SHP77 (cell line): Measurements from ENCODE around the gene UBIAD1.
"Not testable (repeated sequence)": the region's sequence is repeated elsewhere in the genome, so short reads cannot be mapped to it uniquely, and the experiment has no call there.

Source experiments
- DNase-seq, 2 experiments: peaks; one replicate each; lab custom pipeline; 2025; lab: John Stamatoyannopoulos, UW

UBIAD1 gene, protein sequence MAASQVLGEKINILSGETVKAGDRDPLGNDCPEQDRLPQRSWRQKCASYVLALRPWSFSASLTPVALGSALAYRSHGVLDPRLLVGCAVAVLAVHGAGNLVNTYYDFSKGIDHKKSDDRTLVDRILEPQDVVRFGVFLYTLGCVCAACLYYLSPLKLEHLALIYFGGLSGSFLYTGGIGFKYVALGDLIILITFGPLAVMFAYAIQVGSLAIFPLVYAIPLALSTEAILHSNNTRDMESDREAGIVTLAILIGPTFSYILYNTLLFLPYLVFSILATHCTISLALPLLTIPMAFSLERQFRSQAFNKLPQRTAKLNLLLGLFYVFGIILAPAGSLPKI

GRCh38 chr1:11272832-11273594, at the start of gene UBIAD1:
Gene UBIAD1 (plus strand): TSS chr1:11273198. CDS start chr1:11273532, 334 bp downstream.
- peak; percentile 48 to 79 for DNase-seq

GRCh38 chr1:11227106-11228077, 45.6 kb upstream of the UBIAD1 start:
- DNase-seq = no peak

DNA sequence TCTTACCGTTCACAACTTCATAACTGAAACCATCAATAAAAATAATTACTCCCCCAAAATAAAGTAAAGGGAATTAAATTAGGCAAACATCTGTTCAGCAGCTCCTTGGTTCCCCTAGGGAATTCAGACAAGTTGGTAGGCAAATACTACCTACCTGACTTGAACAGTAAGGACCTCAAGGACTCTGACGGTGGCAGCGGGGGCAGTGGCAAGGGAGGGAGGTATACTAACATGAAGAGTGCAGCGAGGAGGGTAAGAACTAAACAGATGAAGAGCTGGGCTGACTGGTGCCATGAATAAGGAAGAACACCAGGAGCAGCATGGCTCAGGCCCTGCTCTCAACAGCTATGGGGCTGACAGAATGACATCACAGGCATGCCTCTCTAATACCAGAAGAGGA, 43.8 kb upstream of the UBIAD1 start:
- no peak for DNase-seq

DNA sequence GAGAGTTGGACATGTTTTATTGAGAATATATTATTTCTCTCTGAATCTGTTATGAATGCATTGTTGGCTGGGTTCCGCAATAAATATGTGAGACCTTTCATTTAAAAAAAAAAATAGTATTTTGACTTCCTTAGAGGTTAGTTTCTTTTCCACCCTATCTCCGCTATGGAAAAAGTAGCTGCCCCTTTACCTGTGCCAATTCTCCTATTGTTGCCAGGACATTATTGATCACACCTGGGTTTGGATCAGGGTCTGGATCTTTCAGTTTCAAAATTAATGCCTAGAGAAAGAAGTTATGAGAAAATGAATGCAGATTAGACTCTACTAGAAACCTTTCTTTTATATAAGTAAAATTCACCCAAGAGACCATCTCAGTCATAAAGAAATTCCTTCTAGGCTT, 39.8 kb upstream of the UBIAD1 start:
- DNase-seq = no peak

DNA sequence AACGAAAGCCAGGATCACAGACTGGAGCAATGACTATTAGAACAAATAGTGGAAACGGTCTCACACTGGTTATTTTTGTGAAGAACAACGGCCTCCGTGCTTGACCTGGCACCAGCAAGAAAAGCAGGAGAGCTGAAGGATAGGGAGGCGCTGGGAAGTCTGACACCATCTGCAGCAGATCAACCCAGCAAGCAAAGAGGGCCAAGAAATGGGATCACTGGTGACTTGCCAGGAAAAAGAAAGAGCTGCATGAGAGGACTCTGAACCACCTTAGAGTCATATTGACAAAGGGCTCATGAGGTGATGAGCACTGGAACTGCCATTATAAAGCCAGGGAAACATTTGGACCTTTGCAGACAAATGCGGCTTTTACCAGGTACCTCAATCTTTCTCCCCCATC, 35.6 kb upstream of the UBIAD1 start:
- no peak for DNase-seq

GRCh38 chr1:11238311-11238710, 34.7 kb upstream of the UBIAD1 start:
- no peak for DNase-seq

DNA sequence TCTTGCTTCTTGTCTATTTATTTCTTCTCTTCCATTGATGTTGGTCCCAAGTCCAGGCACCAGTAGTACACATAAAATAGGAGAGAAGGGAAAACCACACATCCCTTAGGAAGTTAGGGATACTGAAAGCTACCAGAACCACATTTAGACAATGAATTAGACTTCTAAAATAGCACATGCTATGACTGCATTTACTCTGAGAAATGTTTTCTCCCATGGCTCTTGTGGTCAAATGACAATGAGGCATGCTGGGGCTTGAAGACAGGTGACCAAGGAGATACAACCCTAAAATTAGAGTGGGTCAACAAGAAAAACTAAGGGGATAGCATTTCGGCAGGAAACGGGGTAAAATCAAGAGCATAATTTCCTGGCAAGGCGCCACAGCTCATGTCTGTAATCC, 27.8 kb upstream of the UBIAD1 start:
- DNase-seq = no peak

DNA sequence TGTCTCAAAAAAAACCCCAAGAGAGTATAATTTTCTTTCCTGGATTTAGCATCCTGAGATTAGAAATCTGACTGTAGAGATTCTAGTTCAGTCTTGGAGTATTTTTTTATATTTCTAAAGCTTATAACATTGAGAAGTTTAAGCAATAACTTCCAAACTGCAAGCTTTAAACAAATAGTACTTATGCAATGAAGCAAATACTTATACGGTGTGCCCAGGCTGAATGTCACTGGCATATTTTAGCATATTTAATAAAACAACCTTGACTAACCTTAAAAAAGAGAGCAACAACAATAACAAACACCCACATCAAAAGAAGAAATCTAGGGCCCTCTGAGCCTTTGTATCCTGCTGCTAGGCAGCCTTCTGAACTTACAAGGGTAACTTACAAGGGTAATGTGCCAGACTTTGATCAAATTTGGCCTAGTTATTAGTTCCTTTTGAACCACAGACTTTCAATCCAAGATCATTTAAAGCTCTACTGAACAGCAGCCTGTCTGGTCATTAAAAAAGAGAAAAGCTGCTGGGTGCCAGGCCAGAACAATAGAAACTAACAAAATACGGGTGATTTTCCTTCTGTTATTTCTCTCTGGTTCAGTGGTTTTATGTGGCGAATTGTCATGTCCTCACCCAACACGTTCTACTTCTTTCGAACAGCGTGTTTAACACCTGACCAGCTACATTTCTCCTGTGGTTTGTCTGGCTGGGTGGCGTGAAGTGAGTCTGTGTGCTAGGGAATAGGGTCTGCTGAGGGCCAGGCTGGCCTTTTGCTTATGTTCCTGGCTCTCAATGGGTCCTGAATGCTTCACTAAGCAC, 26.9 kb upstream of the UBIAD1 start:
- no peak for DNase-seq

DNA sequence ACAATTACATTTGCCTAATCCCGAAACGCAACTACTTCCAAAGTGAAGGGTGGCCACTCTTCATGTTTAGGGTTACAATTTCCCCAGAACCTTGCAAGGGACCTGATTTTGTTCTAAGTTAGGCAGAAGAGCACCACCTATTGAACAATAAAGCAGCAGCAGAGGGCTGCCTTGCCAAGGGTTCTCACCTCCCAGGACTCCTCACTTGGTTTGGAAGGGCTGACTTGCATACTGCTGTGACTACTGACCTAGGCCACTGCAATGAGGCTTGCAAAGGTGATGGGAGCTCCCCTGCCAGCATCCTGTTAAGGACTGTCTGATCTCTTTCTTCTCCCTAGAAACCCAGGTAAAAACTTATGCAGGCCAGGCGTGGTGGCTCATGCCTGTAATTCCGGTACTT, 24.8 kb upstream of the UBIAD1 start:
- DNase-seq = no peak

GRCh38 chr1:11252538-11252937, 20.5 kb upstream of the UBIAD1 start:
- no peak for DNase-seq

GRCh38 chr1:11253226-11253625, 19.8 kb upstream of the UBIAD1 start:
- DNase-seq = no peak

- no peak for DNase-seq
Observed at GRCh38 chr1:11256299-11256698, 16.7 kb upstream of the UBIAD1 start.

- DNase-seq = peak; percentile 99 to 100
Observed at GRCh38 chr1:11262171-11263049, 10.6 kb upstream of the UBIAD1 start, which contains the start of gene MTOR. Gene MTOR (minus strand): TSS chr1:11262551. CDS start chr1:11259409, 3,142 bp downstream.

- no peak for DNase-seq
Observed at GRCh38 chr1:11266268-11267074, 6.5 kb upstream of the UBIAD1 start.

DNA sequence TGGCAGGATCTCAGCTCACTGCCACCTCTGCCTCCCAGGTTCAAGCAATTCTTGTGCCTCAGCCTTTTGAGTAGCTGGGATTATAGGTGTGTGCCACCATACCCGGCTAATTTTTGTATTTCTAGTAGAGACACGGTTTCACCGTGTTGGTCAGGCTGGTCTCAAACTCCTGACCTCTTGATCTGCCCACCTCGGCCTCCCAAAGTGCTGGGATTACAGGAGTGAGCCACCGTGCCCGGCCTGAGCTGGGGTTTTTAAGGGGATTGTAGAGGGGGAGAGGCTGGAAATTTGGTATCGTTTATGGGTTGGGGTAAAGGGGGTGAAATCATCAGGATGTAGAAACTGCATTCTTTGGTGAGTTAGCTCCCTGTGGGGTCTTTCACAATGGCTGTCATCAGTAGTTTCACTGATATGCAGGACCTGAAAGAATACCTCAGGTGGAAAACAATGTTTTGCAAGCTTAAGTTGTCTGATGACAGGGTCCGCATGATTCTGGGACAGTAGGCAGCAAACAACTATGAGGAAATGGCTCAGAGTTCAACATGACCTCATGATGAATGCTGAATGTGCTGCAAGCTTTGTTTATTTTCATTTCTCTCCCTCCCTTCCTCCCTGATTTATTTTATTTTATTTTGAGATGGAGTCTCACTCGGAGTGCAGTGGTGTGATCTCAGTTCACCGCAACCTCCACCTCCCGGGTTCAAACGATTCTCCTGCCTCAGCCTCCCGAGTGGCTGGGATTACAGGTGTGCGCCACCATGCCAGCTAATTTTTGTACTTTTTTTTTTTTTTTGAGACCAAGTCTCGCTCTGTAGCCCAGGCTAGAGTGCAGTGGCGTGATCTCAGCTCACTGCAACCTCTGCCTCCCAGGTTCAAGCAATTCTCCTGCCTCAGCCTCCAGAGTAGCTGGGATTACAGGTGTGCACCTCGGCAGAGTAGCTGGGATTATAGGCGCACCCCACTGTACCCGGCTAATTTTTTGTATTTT, 5.4 kb upstream of the UBIAD1 start:
- not testable (repeated sequence) for DNase-seq

DNA sequence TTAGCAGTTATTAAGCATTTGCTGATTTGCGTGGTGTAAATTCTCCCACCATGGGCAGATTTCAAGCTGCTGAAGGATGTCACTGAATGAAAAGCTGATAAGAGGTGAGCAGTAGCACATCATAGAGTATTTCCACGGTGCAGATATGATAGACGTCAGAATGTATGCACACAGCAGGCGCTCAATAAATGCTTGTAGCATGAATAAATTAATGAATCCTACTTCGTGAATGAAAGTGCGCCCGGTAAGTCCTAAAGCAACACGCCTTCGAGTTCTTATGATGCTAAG, 510 bp upstream of the UBIAD1 start:
- DNase-seq = no peak

- peak; percentile 44 to 69 for DNase-seq
Observed at GRCh38 chr1:11273595-11274234, 717 bp downstream of the UBIAD1 start.

DNA sequence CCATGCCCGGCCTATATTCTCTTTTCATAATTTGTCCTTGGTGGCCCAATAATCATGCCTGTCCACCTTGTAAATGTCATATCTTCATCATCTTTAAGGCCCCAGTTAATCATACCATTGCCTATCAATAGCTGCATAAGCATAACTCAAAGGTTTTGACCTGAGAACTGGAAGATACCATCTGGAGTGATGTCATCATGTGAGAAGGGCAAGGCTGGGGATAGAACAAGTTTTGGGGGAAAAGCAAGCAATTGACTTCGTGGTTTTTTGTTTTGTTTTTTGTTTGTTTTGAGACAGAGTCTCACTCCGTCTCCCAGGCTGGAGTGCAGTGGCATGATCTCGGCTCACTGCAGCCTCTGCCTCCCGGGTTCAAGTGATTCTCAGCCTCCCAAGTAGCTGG, 6.2 kb downstream of the UBIAD1 start:
- DNase-seq = no peak
